Heart right ventricle (tissue), 16 donors: ENCODE results near the gene PRPSAP1. TPM values are rescaled to one million over a fixed set of nuclear protein-coding genes. Genes with fewer than 3 reads are reported as not detected.
A peak's percentile ranks its signal among the peaks of the same experiment; 100 is the strongest.

ENCODE experiments used
- ATAC-seq, 8 donors: fragments of 200-7000 bp; cut with Tn5 transposase; one replicate each; pipeline ENCODE4 v1.9.1; 2020; ENCODE audit warnings: mild to moderate bottlenecking in 8 of 8, moderate library complexity in 8 of 8, moderate number of reproducible peaks in 1 of 8
- DNase-seq, 2 donors: peaks; one replicate each; pipeline ENCODE4 v3.0.0-alpha.2; 2020
- H3K27ac ChIP-seq, 10 donors: fragments of 200-600 bp; sonication (generic) in 2 of 10; one replicate each; pipeline versions ENCODE4 v1.5.0 to v1.8.0; 2020 to 2022; ENCODE audit warnings: mild to moderate bottlenecking in 3 of 10
- H3K27me3 ChIP-seq, 7 donors: fragments of 200-600 bp; one replicate each; pipeline ENCODE4 v1.8.0; 2021 to 2022; ENCODE audit warnings: mild to moderate bottlenecking in 2 of 7
- H3K36me3 ChIP-seq, 9 donors: fragments of 200-600 bp; sonication (generic) in 1 of 9; one replicate each; pipeline versions ENCODE4 v1.5.0 to v1.8.0; 2020 to 2022; ENCODE audit warnings: mild to moderate bottlenecking in 2 of 9
- H3K4me1 ChIP-seq, 9 donors: fragments of 200-600 bp; sonication (generic) in 1 of 9; one replicate each; pipeline versions ENCODE4 v1.5.0 to v1.8.0; 2020 to 2022; ENCODE audit warnings: mild to moderate bottlenecking in 4 of 9
- H3K4me3 ChIP-seq, 10 donors: fragments of 200-600 bp; sonication (generic) in 2 of 10; one replicate each; pipeline versions ENCODE4 v1.5.0 to v1.8.0; 2020 to 2022; ENCODE audit warnings: mild to moderate bottlenecking in 7 of 10, moderate library complexity in 2 of 10
- H3K9me3 ChIP-seq, 11 donors: fragments of 200-600 bp in 10 of 11; sonication (generic) in 2 of 11; one replicate each; pipeline versions ENCODE4 v1.5.0 to v1.8.0; 2013 to 2022; ENCODE audit warnings: mild to moderate bottlenecking in 2 of 11, control low read depth in 1 of 11, moderate library complexity in 1 of 11
- WGBS, 2 donors: extraction: QIAGEN DNeasy Blood & Tissue Kit; methylation state at CpG; one replicate each; pipeline ENCODE4 v1.1.7; 2013; ENCODE audit warnings: inconsistent platforms in 1 of 2; 5-methylcytosine and 5-hydroxymethylcytosine counted together
- intact Hi-C, 10 donors: fragments of 100-400 bp; cut with DNase I; formaldehyde crosslinking; loops; one replicate each; pipeline versions ENCODE4 v1.11.1 to v1.14.2; 2022
- polyA plus RNA-seq, 2 donors: library from polyadenylated mRNA; stranded (reverse); fragments of 200-250 nt; gene quantifications; one replicate each; pipeline ENCODE4 v1.2.3, GENCODE V29; 2013
- total RNA-seq, 10 donors: library from RNA; stranded (reverse); fragmentation: NEBNext Ultra II Directional in 3 of 10; extraction: Animal tissue kit (Norgen Biotek cat#: 25700) in 3 of 10; gene quantifications; one replicate each; pipeline versions ENCODE4 v1.2.1 to v1.2.4, GENCODE V29; 2021 to 2023
- TF ChIP-seq, protein P1 (sequence below), 9 donors: fragments of 200-600 bp; sonication (generic) in 2 of 9; IDR thresholded peaks; one replicate each; pipeline versions ENCODE4 v1.5.0 to v1.8.0; 2021 to 2022; ENCODE audit warnings: antibody characterized with exemption in 9 of 9, mild to moderate bottlenecking in 5 of 9, moderate library complexity in 1 of 9
- donor health status: Arrhythmogenic right ventricular cardiomyopathy.
- donor health status: ischemic (EF 13 %, LVEDD 7.1; RV severe dilation, severe dysfunction).
- donor health status: healthy with polysubstance abuse.
- donor health status: DM: no; HTN: yes; CAD: no.
- donor health status: DM: no; HTN: no; CAD: no.
- donor health status: ischemic (EF 25% LVEDD 6.9; RV normal size, moderate dysfunction).
- donor health status: ischemic (EF 25% LVEDD 5.7; RV mildly dilated, moderate dysfunction).
- donor health status: healthy.
- donor health status: DM: yes; HTN: yes; CAD: no.
- donor health status: Ischemic cardiomyopathy.
- donor health status: ischemic (EF 35%, LVEDD 5.7; RV mildly dilated, moderate dysfunction).
- donor health status: nonischemic (EF 11% LVEDD 7.7; RV severe dilation, severe dysfunction).
- donor health status: DM: yes; HTN: yes; CAD: no.
- donor health status: PGD.
- donor health status: ischemic (EF 29% LVEDD 5.4; RV normal size, mild dysfunction).
- donor health status: nonischemic (EF 23%, LVEDD 6.1; RV moderate dilation, normal function).

The PRPSAP1 gene
- total and polyA plus RNA-seq, 12 donors, result 26.4 to 43.7 (median 33.7) TPM

DNA sequence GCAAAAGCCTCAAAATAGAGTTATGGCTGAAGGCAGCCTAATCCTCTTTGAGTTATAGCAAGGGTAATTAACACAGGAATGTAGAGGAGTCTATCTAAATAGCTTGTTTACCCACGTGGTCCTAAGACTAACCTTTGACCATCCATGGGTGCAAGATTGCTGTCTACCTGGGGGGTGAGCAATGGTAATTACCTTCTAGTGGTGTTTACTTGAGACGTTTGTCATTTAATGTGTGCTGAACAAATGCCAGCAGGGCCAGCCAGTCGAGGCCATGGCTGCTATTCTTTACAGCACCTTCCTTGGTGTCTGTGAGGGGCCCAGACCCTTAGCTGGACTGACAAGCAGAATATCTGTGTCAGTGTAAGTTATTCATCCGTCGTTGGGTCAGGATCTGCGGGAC lies 13.9 kb upstream of the PRPSAP1 start:
- Histone ChIP-seq H3K27ac (no peak overlapping the region), H3K27me3 (no peaks in the 10 kb centered on the region), H3K9me3 (no peaks in the 10 kb centered on the region), H3K36me3 (no peaks in the 10 kb centered on the region), H3K4me1 (peaks cover 0 to 32% (median 25%) of the 10 kb centered on the region in 9 donors), H3K4me3 (no peak overlapping the region)
- intact Hi-C loops, result no loop called here
- ATAC-seq (no peak), DNase-seq (no peak)
- TF ChIP-seq, protein P1, sequence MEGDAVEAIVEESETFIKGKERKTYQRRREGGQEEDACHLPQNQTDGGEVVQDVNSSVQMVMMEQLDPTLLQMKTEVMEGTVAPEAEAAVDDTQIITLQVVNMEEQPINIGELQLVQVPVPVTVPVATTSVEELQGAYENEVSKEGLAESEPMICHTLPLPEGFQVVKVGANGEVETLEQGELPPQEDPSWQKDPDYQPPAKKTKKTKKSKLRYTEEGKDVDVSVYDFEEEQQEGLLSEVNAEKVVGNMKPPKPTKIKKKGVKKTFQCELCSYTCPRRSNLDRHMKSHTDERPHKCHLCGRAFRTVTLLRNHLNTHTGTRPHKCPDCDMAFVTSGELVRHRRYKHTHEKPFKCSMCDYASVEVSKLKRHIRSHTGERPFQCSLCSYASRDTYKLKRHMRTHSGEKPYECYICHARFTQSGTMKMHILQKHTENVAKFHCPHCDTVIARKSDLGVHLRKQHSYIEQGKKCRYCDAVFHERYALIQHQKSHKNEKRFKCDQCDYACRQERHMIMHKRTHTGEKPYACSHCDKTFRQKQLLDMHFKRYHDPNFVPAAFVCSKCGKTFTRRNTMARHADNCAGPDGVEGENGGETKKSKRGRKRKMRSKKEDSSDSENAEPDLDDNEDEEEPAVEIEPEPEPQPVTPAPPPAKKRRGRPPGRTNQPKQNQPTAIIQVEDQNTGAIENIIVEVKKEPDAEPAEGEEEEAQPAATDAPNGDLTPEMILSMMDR (IDR thresholded peaks at IDR 0.05), result no peak
- 81 to 86% methylated on average over 6 of the region's 6 CpGs for WGBS, 2 donors

DNA sequence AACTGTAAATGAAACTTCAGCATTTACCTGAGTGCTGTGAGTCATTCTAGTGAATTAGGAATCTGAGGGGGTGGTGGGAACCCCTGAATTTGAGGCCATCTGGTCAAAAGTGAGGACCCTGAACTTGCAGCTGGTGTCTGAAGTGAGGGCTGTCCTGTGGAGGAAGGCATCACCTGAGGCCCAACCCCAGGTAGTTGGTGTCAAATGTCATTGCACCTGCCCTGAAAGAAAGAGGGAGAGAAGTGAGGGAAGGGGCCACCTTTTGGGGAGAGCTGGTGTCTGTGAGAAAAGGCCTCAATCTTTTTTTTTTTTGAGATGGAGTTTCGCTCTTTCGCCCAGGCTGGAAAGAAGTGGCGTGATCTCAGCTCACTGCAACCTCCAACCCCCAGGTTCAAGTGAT lies 12.5 kb upstream of the PRPSAP1 start:
- intact Hi-C loops, result no loop called here
- TF ChIP-seq, protein P1 (IDR thresholded peaks at IDR 0.05), result no peak

DNA sequence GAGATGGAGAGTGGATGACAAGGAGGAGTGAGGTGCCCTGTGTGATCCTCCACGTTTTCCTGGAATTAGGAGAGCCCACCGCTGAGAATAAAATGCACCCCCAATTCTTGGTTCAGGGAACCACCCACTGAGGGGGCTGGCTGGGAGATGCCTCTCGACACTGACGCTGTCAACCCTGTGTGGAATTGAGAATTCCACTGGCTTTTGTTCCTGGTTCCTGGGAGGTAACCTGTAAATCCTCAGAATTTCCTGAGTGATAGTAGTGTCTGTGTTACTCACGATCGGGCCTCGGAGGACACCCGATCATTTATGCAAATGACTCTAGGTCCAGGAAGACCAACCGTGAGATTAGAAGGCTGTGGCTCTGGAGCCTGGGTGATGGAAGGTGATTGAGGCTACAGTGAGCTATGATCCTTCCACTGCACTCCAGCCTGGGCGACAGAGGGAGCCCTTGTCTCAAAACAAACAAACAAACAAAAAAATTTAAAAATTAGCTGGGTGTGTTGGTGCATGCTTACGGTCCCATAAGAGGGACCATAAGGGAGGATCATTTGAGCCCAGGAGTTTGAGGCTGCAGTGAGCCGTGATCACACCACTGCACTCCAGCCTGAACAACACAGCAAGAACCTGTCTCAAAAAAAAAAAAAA lies 11.7 kb upstream of the PRPSAP1 start:
- DNase-seq, result no peak

More for the DNA sequence above, 12.5 kb upstream of the PRPSAP1 start:
- no peaks in the 10 kb centered on the region for H3K36me3 ChIP-seq
- no peak overlapping the region for H3K27ac ChIP-seq
- H3K4me1 ChIP-seq, result peaks cover 0 to 42% (median 34%) of the 10 kb centered on the region in 9 donors
- DNase-seq (no peak), ATAC-seq (no peak)
- H3K27me3 ChIP-seq, result no peaks in the 10 kb centered on the region
- H3K4me3 ChIP-seq, result no peak overlapping the region
- H3K9me3 ChIP-seq, result no peaks in the 10 kb centered on the region
- WGBS, 2 donors, result 97 to 99% methylated on average over 3 of the region's 3 CpGs

DNA sequence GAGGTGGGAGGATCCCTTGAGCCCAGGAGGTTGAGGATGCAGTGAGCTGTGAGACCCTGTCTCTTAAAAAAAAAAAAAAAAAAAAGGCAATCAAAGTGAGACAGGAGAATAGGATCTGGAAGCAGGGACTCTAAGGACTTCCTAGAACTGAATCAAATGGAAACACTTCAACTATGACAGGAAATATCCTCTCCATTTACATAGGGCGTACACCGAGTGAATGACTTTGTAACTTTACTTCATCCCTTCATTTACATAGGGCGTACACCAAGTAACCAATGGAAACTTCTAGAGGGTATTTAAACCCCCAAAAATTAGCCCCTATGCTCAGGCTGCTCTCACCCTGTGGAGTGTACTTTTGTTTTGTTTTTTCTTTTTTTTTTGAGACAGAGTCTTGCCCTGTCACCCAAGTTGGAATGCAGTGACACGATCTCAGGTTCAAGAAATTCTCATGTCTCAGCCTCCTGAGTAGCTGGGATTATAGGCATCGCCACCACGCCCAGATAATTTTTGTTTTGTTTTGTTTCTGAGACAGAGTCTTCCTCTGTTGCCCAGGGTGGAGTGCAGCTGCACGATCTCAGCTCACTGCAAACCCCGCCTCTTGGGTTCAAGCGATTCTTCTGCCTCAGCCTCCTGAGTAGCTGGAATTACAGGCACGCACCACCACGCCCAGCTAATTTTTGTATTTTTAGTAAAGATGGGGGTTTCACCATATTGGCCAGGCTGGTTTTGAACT lies 9.6 kb upstream of the PRPSAP1 start:
- WGBS, 2 donors, result 72 to 75% methylated on average over 11 of the region's 11 CpGs
- ATAC-seq, result no peak

More for the DNA sequence above, 11.7 kb upstream of the PRPSAP1 start:
- Histone ChIP-seq H3K4me3 (no peak overlapping the region), H3K9me3 (no peaks in the 10 kb centered on the region), H3K4me1 (peaks cover 0 to 36% (median 26%) of the 10 kb centered on the region in 9 donors), H3K27me3 (no peaks in the 10 kb centered on the region), H3K27ac (no peak overlapping the region), H3K36me3 (no peaks in the 10 kb centered on the region)
- TF ChIP-seq, protein P1 (IDR thresholded peaks at IDR 0.05), result peak; percentile 6 to 53 (median 39)
- intact Hi-C loops, result no loop called here
- ATAC-seq, result no peak
- 46 to 48% methylated on average over 12 of the region's 12 CpGs for WGBS, 2 donors

More for the DNA sequence above, 9.6 kb upstream of the PRPSAP1 start:
- Histone ChIP-seq H3K4me1 (peaks cover 0 to 27% (median 17%) of the 10 kb centered on the region in 9 donors), H3K27me3 (no peaks in the 10 kb centered on the region), H3K36me3 (no peaks in the 10 kb centered on the region), H3K4me3 (no peak overlapping the region), H3K27ac (peak overlapping the region in 1 of 10 donors; percentile 68), H3K9me3 (no peaks in the 10 kb centered on the region)
- intact Hi-C loops, result no loop called here
- TF ChIP-seq, protein P1 (IDR thresholded peaks at IDR 0.05), result no peak
- DNase-seq, result no peak
